OCI-LY3 (cell line): Measurements from ENCODE around the gene ATP8B1.

ENCODE experiments used
- H2AFZ ChIP-seq: fragments of 200-600, 300-600 bp; shearing (Covaris generic); 2 replicates; pipeline ENCODE4 v1.6.0; 2014; ENCODE audit warnings: antibody characterized with exemption, low read depth, low read length
- H3K27ac ChIP-seq: fragments of 200-600, 300-600 bp; sonication (generic); 2 replicates; pipeline ENCODE4 v1.5.1; 2014; ENCODE audit warnings: mild to moderate bottlenecking, low read length, moderate library complexity, mixed read lengths
- H3K27me3 ChIP-seq: fragments of 200-600, 300-600 bp; sonication (generic); 2 replicates; pipeline ENCODE4 v1.6.1; 2014; ENCODE audit warnings: low read depth, low read length, mixed read lengths
- H3K36me3 ChIP-seq: fragments of 200-600, 300-600 bp; sonication (generic); replicated peaks from 2 replicates; pipeline ENCODE3; 2014; ENCODE audit warnings: low read depth, low read length, mixed read lengths
- H3K4me1 ChIP-seq: fragments of 300-600, 200-600 bp; sonication (generic); 2 replicates; pipeline ENCODE4 v1.6.1; 2014; ENCODE audit warnings: low read length, mixed read lengths
- H3K4me2 ChIP-seq: fragments of 200-600, 300-600 bp; sonication (generic); 2 replicates; pipeline ENCODE4 v1.6.1; 2014; ENCODE audit warnings: low read length, mixed read lengths
- H3K4me3 ChIP-seq: fragments of 300-600, 200-600 bp; sonication (generic); 2 replicates; pipeline ENCODE4 v1.5.1; 2014; ENCODE audit warnings: antibody characterized with exemption, mild to moderate bottlenecking, low read length, moderate library complexity
- H3K79me2 ChIP-seq: fragments of 300-600, 200-600 bp; shearing (Covaris generic); 2 replicates; pipeline ENCODE4 v1.6.1; 2014; ENCODE audit warnings: mild to moderate bottlenecking, low read length, mixed read lengths
- H3K9ac ChIP-seq: fragments of 300-600, 200-600 bp; shearing (Covaris generic); 2 replicates; pipeline ENCODE4 v1.6.0; 2014; ENCODE audit warnings: mild to moderate bottlenecking, low read length, moderate library complexity
- H3K9me3 ChIP-seq: fragments of 200-600, 300-600 bp; shearing (Covaris generic); 2 replicates; pipeline ENCODE4 v1.6.1; 2014; ENCODE audit warnings: low read length, mixed read lengths; ENCODE audit not compliant: insufficient read depth
- H4K20me1 ChIP-seq: fragments of 200-600, 300-600 bp; sonication (generic); 2 replicates; pipeline ENCODE4 v1.6.1; 2016; ENCODE audit warnings: low read length, mixed read lengths; ENCODE audit not compliant: insufficient read depth
- CTCF ChIP-seq: fragments of 200-600, 300-600 bp; sonication (generic); IDR thresholded peaks from 2 replicates; pipeline ENCODE4 v1.5.1; 2014; ENCODE audit warnings: antibody characterized with exemption, low read length, low read depth
- EZH2phosphoT487 ChIP-seq: fragments of 200-600 bp; shearing (Covaris generic); IDR thresholded peaks from 2 replicates; pipeline ENCODE4 v1.6.1; 2018; ENCODE audit warnings: antibody characterized with exemption, mixed run types, low read depth

Gene ATP8B1

GRCh38 chr18:57819119-57819518 lies 16.0 kb upstream of the ATP8B1 start:
- Histone ChIP-seq H3K27me3 (no peaks in the 10 kb centered on the region), H3K4me3 (no peak overlapping the region), H3K4me1 (peaks cover 14% of the 10 kb centered on the region), H3K4me2 (no peak overlapping the region), H4K20me1 (no peaks in the 10 kb centered on the region), H2AFZ (no peak overlapping the region), H3K9ac (no peak overlapping the region), H3K27ac (no peak overlapping the region), H3K9me3 (no peaks in the 10 kb centered on the region), H3K36me3 (no peaks in the 10 kb centered on the region), H3K79me2 (no peaks in the 10 kb centered on the region)
- TF ChIP-seq CTCF (no peak), EZH2phosphoT487 (no peak)

- Histone ChIP-seq H3K4me3 (no peak overlapping the region), H2AFZ (peak overlapping the region; percentile 20), H3K9ac (no peak overlapping the region), H4K20me1 (no peaks in the 10 kb centered on the region), H3K79me2 (no peaks in the 10 kb centered on the region), H3K4me2 (no peak overlapping the region), H3K27ac (no peak overlapping the region), H3K4me1 (peaks cover 14% of the 10 kb centered on the region), H3K9me3 (peaks cover 19% of the 10 kb centered on the region), H3K36me3 (peaks cover 7% of the 10 kb centered on the region), H3K27me3 (no peaks in the 10 kb centered on the region)
- no peak for TF ChIP-seq CTCF
- TF ChIP-seq EZH2phosphoT487 = no peak
Measured at GRCh38 chr18:57816208-57816954, 13.3 kb upstream of the ATP8B1 start.

GRCh38 chr18:57814555-57814954 lies 11.4 kb upstream of the ATP8B1 start:
- Histone ChIP-seq H3K4me1 (peaks cover 8% of the 10 kb centered on the region), H3K9ac (no peak overlapping the region), H3K27me3 (0 out of 2 replicates have a peak, but pooled peaks cover under 1% of the 10 kb centered on the region), H3K79me2 (no peaks in the 10 kb centered on the region), H3K4me2 (no peak overlapping the region), H3K4me3 (no peak overlapping the region), H2AFZ (no peak overlapping the region), H3K36me3 (peaks cover 7% of the 10 kb centered on the region), H3K27ac (no peak overlapping the region), H3K9me3 (peaks cover 19% of the 10 kb centered on the region), H4K20me1 (no peaks in the 10 kb centered on the region)
- TF ChIP-seq EZH2phosphoT487 (no peak), CTCF (no peak)

- H2AFZ ChIP-seq = no peak overlapping the region
- peaks cover 19% of the 10 kb centered on the region for H3K9me3 ChIP-seq
- peaks cover 7% of the 10 kb centered on the region for H3K36me3 ChIP-seq
- no peak overlapping the region for H3K4me3 ChIP-seq
- no peaks in the 10 kb centered on the region for H3K79me2 ChIP-seq
- TF ChIP-seq EZH2phosphoT487 (no peak), CTCF (no peak)
- H4K20me1 ChIP-seq = no peaks in the 10 kb centered on the region
- H3K4me1 ChIP-seq = peaks cover 6% of the 10 kb centered on the region
- H3K4me2 ChIP-seq = no peak overlapping the region
- H3K27me3 ChIP-seq = peaks cover 9% of the 10 kb centered on the region
- H3K27ac ChIP-seq = no peak overlapping the region
- H3K9ac ChIP-seq = no peak overlapping the region
Measured at GRCh38 chr18:57813245-57813644, 10.1 kb upstream of the ATP8B1 start.
